GM19023 (cell line): ENCODE results near the gene IRS2.

Experiments
- ATAC-seq: cut with Tn5 transposase; IDR thresholded peaks from one replicate; pipeline ENCODE4 v1.9.1; 2021; ENCODE audit warnings: mild to moderate bottlenecking, moderate library complexity; ENCODE audit not compliant: unreplicated experiment

IRS2 gene

DNA sequence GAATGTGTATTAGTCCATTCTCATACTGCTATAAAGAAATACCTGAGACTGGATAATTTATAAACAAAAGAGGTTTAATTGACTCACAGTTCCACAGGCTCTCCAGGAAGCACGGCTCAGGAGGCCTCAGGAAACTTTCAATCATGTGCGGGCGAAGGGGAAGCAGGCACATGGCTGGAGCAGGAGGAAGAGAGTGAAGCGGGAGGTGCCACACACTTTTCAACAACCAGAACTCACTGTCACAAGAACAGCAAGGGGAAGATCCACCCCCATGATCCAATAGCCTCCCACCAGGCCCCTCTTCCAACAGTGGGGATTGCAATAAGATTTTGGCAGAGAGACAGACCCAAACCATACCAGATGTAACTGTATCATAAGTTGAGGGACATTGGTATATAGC, 72.7 kb downstream of the IRS2 start:
- no peak for ATAC-seq

DNA sequence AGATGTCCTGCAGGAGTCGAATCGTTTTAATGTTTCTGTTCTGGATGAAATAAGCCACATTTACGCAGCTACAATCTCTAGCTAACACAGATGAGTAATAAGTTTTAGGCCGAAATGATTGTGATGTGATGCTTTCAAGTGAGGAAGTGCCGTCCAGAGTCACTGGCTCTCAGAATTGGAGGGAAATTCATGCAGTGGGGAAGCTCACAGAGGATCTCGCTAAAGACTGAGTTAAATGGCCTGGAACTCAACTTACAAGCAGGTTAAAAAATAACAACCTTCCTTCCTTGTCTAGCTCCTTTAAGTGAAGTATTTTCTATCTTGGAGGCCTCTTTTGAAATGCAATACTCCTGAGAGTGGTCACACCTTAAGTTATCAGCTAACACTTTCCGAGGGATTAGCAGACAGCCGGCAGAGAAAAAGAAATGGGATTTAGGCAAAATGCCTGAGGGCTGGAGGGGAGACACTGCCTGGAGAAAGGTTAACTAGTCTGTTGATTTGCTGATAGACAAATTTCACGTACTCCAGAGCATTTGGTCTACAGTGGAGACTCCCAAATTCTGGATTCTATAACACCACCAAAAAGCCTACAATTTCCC, 74.2 kb downstream of the IRS2 start:
- ATAC-seq: no peak

DNA sequence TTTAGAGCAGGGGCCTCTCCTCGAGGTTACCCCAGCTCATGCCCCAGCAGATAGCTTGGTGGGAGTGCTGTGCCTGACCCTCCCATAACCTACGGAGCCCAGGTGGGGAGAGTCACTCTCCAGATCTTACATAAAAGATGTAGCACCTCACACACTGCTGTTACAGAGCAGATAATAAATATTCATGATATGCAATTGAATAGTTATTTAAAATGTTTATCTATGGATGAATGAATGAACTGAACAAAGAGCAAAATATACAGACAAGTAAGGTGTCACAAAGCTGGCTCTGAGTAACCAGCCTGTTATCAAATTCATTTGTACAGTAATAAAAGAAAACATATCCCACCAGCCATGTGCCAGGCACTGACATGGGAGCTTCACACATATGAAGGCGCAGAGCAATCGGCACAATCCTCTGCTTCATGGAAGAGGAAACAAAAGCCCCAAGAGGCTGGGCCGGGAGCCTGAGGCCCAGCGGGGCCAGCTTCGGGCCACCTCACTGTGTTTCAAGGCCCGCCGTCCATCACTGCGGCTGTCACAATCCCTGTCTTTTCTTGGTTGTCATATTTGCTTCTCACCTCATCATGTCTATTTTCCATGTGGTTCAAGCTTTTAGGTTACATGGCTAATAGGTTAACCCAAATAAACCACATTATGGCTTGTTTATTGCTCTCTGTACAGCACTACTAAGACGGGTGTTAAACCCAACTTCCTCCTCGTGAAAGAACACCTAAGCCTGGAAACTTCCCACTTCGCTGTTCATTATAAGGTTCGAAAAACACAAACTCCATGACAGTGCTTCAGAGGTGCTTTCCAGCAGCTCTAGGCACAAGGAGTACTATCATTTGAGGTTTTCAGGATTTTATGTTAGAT, 78.4 kb downstream of the IRS2 start:
- no peak for ATAC-seq

DNA sequence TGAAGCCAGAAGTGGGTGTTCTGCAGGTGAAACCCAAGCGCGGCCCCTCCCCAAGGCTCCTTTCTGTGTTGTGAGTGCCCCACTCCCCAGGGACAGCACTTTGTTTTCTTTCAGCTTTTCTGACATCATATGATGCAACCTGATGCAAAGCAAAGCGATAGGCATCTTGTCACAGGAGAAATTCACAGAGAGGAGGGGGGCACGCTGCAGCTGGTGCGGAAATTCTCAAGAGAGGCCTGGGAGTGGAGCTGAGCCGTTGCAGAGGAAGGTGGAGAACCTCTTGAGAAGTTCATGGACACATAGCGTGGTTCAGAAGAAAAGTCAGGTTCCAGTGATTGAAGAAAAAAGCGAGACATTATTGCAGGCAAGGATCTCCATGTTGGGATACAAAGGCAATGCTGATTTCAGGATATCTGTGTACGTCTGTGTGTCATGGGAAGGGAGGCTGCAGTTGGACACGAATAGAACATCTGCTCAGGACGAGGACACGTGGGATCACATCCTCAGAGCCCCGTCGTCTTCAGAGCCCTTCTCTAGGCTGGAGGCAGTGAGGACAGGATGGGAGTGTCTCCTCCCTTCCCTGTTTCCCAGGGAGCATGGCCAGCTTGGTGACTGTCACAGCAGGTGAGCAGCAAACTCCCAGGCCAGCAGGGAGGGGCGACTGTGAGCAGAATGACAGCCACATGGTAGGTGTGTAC, 79.2 kb downstream of the IRS2 start:
- no peak for ATAC-seq

DNA sequence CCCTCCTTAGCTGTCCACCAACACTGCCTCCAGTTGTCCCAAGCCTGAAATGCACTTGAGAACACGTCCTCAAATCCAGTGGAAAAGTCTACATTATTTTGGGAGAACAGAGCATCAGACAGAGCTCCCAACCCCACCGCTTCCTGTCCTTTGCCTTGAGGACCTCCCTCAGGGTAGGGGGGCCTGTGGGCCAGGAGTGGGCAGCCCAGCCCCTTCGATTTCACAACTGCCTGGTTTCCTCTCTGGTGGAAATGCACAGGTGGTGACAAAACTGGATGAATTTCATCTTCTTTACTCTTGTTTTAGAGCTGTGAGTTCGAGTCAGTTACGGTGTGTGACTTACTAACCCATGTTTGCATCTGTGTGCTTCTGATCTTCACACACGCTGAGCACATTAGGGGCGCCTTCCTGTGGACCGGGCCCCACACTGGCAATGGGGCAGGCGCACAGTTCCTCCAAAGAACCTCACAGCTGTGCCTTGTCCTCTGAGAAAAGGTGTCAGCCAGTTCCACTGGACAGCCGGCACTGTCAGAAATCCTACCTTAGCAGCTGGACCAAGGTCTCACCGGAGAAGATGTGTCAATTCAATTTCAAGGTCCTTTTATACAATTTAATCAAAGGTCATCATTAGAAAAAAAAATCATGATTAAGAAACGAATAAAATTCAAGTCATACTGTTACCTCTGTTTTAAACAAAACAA, 80.2 kb downstream of the IRS2 start:
- ATAC-seq: no peak

DNA sequence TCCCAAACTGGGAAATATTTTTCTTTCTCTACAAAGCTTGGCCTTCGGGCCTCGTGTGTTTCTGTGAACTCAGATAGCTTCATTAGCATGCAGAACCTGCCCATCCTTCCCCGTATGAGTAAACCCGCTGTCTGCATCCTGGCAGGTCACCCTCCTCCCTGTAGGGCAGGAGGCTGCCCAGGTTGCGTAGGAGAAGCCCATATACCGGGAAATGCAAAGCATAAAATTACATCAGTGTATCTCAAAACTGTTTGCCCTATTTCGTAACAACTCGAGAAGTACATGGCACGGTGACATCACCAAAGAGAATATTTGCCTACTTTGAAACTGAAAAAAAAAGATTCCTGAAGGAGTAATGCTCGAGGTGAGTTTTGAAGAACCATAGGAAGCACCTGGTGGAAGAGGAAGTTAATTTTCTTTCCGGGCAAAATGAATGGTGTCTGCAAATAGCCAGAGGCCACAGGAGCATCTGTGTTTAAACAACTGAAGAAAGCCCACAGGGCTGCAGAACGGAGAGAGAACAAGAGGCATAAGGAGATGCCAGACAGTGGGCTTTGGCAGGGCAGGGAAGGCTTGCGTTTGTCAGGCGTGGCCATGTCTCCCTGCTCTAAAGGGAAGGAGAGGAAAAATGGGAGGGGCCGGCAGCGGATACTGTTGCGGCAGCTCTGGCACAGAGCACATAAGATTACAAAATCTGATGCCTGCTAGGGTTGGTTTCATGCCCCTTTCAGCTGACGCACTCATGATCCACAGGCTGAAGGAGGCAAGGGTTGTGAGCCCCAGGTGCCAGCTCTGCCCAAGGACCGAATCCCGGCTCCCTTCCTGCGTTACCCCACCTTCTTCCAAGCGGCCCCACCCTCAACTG, 81.4 kb downstream of the IRS2 start:
- ATAC-seq: no peak

DNA sequence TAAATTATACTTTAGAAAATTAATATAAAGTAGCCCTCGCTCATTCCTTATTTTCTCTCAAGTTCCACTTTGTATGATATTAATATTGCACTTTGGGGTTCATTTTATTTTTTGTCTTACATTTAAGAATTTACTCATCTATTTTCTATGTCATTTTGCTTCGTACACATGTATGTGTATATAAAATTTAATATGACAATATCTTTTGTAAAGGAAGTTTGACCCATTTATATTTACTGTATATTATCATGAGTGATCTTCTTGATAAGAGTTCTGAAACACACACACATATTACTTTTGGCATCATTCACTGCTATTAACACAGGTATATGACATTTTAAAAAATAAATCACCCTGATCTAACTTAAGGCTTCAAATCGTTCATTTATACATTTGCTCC, 83.1 kb downstream of the IRS2 start:
- ATAC-seq: no peak
